Brain microvascular endothelial cell (primary cell): ENCODE measurements around the gene CYB5D1.
A peak's percentile ranks its signal among the peaks of the same experiment; 100 is the strongest.

Source experiments
- DNase-seq: peaks from one replicate; pipeline ENCODE4 v3.0.0-alpha.2; 2020
- H3K27ac ChIP-seq: fragments of 250-450 bp; sonication (Bioruptor Pico); 2 replicates; pipeline ENCODE4 v1.5.1; 2020; ENCODE audit warnings: mild to moderate bottlenecking, moderate library complexity
- H3K27me3 ChIP-seq: fragments of 250-450 bp; sonication (Bioruptor Pico); replicated peaks from 2 replicates; pipeline ENCODE4 v1.5.1; 2020; ENCODE audit warnings: mild to moderate bottlenecking
- H3K36me3 ChIP-seq: fragments of 250-450 bp; sonication (Bioruptor Pico); replicated peaks from 2 replicates; pipeline ENCODE4 v1.5.1; 2020; ENCODE audit warnings: mild to moderate bottlenecking
- H3K4me3 ChIP-seq: 2 replicates; pipeline ENCODE4 v1.5.1; 2011; ENCODE audit warnings: low read depth, mild to moderate bottlenecking, control low read depth, low read length, moderate library complexity
- in situ Hi-C: cut with HindIII; loops from 2 replicates; pipeline ENCODE4 v1.10.0; 2017; ENCODE audit warnings: low sequenced_read_pairs, low pct_ligation_motif_present
- TF ChIP-seq, protein P1 (sequence below): IDR thresholded peaks from 2 replicates; pipeline ENCODE4 v1.5.1; 2011; ENCODE audit warnings: low read depth, mild to moderate bottlenecking, moderate library complexity, low read length, control low read depth, inconsistent platforms; ENCODE audit errors: missing control alignments

The CYB5D1 gene

DNA sequence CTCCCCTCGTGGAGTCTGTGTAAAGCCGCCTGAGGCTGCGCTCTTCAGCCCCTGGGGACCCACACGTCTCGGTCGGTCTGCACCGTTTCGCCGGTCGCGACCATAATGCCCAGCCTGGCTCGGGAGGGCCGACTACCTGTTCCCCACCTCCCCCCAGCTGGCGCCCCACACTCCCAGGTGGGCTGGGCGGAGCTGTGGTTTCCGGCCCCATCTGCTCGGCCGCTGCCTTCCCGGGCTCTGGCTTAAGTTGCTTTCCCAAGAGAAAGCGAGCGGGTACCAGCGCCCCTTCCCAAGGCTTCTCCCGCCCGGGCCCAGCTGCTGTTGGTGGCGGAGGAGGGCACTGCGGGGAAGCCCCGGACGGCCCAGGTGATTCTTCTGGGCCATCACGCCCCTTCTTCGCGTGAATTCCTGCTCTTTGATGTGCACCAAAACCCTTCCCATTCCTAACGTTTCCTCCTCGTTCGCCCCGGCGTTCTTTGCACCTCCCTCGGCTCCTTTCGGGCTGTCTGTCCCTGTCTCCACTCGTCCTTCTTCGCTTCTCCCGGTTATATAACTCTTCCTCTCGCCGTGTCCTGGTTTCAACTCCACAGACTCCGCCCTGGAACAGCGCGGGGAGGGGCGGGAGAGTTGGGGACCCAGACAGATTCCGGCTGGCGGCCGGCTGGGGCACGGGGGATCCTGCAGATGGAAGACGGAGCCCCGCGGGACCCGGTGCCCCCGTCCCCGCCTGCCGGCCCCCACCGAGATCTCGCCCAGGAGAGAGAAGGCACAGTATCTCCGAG lies 21.8 kb upstream of the CYB5D1 start:
- in situ Hi-C loops = no loop called here
- H3K36me3 ChIP-seq = peaks cover 3% of the 10 kb centered on the region
- DNase-seq = peak; percentile 36
- peak overlapping the region; percentile 74 for H3K4me3 ChIP-seq
- H3K27ac ChIP-seq = peak overlapping the region; percentile 89
- no peaks in the 10 kb centered on the region for H3K27me3 ChIP-seq
- TF ChIP-seq, protein P1, sequence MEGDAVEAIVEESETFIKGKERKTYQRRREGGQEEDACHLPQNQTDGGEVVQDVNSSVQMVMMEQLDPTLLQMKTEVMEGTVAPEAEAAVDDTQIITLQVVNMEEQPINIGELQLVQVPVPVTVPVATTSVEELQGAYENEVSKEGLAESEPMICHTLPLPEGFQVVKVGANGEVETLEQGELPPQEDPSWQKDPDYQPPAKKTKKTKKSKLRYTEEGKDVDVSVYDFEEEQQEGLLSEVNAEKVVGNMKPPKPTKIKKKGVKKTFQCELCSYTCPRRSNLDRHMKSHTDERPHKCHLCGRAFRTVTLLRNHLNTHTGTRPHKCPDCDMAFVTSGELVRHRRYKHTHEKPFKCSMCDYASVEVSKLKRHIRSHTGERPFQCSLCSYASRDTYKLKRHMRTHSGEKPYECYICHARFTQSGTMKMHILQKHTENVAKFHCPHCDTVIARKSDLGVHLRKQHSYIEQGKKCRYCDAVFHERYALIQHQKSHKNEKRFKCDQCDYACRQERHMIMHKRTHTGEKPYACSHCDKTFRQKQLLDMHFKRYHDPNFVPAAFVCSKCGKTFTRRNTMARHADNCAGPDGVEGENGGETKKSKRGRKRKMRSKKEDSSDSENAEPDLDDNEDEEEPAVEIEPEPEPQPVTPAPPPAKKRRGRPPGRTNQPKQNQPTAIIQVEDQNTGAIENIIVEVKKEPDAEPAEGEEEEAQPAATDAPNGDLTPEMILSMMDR = no peak

DNA sequence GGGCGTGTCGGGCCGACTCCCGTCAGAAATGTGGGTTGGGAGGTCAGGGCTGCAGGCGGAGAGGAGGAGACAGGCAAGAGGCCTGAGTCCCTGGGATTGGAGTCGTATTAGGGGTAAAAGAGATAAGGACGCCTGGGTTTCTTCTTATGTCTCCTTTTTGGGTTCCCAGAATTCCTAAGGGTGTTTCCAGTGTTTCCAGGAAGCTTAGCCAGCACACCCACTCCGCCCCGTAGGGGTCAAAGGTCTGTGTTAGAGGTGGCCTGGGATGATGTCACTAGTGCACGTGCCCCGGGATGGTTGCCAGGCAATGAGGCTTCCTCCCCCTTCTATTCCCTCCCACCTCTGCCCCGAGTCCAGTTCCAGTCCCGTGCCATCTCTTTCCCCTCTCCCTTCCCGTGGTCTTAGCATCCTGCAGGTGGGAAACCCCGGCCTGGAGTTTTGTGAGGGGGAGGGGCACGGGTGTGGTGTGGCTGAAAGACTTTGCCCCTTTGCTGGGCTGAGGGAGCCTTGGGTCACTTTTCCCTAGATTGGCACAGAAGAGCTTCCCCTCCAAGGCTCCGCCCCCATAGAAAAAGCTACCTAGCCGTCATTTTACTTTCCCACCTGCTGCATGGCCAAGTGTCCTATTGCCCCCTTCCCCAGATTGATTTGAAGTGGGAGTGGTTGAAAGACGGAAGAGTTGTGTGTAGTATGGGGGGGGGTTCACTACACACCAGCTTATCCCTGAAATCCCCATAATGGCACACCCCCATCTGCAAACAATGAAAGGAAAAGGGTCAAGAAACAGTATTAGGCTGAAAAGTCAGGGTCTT lies 21.0 kb upstream of the CYB5D1 start:
- in situ Hi-C loops = no loop called here

DNA sequence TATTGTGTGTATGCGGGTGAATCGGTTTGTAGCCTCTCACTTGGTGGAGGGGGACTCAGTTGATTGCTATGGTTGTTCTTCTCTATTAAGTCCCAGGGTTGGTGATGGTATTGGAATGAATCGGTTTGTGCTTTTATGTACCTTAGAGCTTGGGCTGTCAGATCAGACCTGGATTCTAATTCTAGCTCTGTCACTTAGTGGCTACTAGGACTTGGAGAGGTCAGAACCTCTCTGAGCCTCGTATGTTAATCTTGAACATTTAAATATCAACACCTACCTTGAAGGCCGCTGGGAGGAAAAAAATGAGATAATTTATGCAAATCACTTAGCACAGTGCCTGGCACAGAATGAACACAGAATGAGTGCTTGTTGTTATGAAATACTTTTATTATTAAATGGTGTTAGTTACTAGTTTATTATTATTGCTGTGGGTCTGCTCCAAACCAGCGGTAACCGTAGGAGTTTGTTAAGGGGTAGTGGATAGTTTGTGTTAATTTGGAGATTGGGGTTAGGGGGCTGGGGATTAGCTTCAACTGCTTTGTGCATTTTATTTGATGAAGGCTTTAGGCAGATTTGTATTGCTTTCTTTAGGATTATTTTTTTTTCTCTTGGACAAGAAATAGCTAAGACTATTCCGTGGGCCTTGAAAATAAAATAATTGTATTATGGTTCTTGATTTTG lies 20.3 kb upstream of the CYB5D1 start:
- H3K36me3 ChIP-seq = peaks cover 3% of the 10 kb centered on the region
- TF ChIP-seq, protein P1 = no peak
- no peaks in the 10 kb centered on the region for H3K27me3 ChIP-seq
- H3K27ac ChIP-seq = no peak overlapping the region
- in situ Hi-C loops = no loop called here
- peak overlapping the region; percentile 43 for H3K4me3 ChIP-seq
- no peak for DNase-seq

More for the DNA sequence above, 21.0 kb upstream of the CYB5D1 start:
- H3K4me3 ChIP-seq = peak overlapping the region; percentile 74
- no peaks in the 10 kb centered on the region for H3K27me3 ChIP-seq
- peak overlapping the region; percentile 89 for H3K27ac ChIP-seq
- TF ChIP-seq, protein P1 = no peak
- peak; percentile 76 for DNase-seq
- peaks cover 3% of the 10 kb centered on the region for H3K36me3 ChIP-seq

DNA sequence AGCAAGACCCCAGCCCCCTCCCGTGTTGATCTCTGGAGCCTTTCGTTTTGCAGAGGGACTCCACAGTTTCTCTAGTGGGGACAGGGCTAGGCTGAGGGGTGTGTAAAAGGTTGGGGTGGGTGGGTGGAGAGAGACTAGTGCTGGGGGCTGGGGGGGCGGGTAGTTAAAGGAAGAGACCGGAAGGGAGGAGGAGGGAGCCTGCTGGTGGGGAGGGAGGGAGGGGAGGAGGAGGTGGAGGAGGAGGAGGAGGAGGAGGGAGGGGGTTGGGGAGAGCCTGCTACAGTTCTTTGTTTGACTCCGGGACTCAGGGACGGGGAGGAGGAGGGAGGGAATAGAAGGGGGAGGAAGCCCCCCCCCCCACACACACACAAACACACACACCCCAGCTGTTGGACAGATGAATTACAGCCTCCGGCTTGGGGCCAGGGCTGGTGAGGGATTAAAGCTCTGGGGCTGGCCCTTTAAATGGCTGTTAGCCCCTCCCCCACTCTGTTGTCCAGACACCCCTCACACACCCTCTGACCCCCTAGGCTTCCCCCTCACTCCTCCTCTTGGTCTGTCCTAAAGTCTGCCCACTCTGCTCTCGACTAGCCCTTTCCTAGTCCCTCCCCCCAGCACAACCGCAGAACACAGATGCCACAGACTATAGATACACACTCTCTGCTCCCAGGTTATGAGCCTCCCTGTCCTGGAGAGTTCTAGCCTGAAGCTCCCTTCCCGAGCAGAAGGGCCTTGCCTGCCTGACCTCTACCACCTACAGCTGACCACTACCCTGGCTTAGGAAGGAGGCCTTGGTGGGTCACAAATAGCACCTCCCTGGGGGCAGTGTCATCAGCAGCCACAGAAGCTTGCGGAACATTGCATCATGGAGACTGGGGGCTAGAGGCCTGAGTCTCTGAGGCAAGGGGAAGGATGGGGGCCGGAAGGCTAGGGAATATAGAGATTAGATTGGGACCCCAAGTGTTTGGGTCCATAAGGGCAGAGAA lies 19.4 kb upstream of the CYB5D1 start:
- no peaks in the 10 kb centered on the region for H3K27me3 ChIP-seq
- peak overlapping the region; percentile 16 for H3K27ac ChIP-seq
- TF ChIP-seq, protein P1 = no peak
- H3K36me3 ChIP-seq = peaks cover 3% of the 10 kb centered on the region
- in situ Hi-C loops = no loop called here
- peak; percentile 34 for DNase-seq
- peak overlapping the region; percentile 43 for H3K4me3 ChIP-seq

DNA sequence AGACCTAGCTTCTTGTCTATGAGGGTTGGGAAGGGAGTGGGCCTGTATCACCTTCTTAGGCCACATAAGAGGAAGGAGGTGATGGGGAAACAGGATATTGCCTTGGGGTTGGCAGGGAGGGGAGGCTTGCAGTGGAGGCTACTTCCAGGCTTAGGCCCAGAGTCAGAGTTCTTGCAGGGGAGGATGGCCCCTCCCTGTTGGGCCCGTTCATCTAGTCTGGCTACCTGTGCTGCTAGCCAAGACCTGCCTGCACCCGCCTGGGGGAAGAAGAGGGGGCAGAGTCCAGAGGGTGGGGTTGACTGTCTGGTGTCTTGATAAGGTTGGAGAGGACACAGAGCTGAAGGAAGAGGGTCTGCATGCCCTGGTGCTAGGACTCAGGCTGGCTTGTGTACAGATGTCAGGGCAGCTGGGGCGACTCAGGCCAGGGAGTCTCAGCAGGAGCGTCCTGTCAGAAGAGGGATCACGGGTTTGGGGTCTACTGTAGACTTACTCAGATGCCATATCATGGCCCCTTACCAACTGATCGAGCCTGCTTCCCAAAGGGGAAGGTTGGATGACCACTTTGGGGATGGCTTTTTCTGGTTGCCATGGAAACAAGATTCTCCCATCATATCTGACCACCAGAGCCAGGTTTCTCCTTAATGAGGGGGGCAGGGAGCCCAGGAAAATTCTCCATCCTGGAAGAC lies 18.5 kb upstream of the CYB5D1 start:
- no peak overlapping the region for H3K27ac ChIP-seq
- H3K4me3 ChIP-seq = no peak overlapping the region
- in situ Hi-C loops = no loop called here
- H3K36me3 ChIP-seq = peaks cover 3% of the 10 kb centered on the region
- TF ChIP-seq, protein P1 = no peak
- no peak for DNase-seq
- H3K27me3 ChIP-seq = no peaks in the 10 kb centered on the region
